HG03460 (cell line): ENCODE measurements around the gene BFAR.
"Not testable (repeated sequence)": the region's sequence is repeated elsewhere in the genome, so short reads cannot be mapped to it uniquely, and the experiment has no call there.

Experiments
- ATAC-seq: cut with Tn5 transposase; IDR thresholded peaks from one replicate; pipeline ENCODE4 v1.9.1; 2021; ENCODE audit not compliant: unreplicated experiment

Gene BFAR, protein sequence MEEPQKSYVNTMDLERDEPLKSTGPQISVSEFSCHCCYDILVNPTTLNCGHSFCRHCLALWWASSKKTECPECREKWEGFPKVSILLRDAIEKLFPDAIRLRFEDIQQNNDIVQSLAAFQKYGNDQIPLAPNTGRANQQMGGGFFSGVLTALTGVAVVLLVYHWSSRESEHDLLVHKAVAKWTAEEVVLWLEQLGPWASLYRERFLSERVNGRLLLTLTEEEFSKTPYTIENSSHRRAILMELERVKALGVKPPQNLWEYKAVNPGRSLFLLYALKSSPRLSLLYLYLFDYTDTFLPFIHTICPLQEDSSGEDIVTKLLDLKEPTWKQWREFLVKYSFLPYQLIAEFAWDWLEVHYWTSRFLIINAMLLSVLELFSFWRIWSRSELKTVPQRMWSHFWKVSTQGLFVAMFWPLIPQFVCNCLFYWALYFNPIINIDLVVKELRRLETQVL

DNA sequence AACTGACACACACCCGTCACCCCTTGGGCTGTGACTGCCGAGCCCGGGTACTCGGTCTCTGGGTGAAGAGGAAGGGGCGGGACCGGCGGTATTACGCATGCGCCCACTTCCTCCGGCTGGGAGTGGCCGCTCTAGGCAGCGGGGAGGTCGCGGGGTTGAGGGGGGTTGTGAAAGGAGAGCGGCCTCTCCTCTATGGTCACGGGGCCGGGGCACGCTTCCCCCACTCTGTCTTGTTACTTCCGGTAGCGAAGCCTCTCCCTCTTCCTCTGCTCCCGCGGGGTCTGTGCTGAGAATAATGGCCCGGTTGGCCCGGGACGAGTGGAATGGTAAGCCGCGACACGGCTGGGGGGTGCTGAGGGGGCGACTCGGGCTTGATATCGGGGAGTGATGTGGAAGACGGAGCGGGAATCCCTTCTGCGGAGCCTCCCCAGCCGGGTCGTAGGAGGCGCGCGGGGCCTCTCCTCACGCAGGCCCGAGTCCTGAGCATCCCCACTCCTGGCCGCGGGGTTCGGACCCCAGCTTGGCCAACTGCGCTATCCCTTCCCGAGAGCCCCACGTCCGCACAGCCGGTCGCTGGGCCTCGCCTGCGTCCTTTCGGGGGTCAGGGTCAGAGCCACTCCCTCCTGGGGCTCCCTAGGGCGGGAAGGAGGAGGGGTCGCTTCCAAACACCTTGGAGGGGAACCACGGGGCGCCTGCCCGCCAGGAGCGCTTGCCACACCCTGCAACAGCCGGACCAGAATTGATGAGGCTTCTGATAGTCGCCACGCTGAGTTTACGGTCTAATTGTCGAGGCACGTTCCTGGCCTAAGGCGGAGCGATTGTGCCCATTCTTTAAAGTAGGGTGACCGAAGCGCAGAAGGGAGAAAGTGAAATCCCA, at the start of gene BFAR:
BFAR (plus strand) TSS at position 259 of the 877 bp plus-strand sequence. CDS start 11,396 bp downstream, outside the sequence.
- peak; percentile 75 for ATAC-seq

DNA sequence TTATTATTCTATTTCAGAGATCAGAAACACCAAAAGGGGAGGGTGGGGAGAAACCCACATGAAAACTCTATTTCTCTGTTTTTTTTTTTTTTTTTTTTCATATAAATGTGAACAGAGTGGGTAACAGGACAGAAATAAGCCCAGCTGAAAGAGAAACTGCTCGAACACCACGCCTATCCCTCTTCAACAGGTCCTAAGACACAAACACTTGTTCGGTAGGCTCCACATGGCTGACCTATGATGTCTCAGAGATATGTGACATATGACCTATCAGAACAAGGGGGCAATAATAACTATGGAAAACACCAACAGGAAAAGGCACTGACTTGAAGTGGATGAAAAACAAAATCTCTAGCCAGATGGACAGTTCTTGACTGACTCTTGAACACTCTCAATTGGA, 47.5 kb upstream of the BFAR start:
- ATAC-seq: no peak

DNA sequence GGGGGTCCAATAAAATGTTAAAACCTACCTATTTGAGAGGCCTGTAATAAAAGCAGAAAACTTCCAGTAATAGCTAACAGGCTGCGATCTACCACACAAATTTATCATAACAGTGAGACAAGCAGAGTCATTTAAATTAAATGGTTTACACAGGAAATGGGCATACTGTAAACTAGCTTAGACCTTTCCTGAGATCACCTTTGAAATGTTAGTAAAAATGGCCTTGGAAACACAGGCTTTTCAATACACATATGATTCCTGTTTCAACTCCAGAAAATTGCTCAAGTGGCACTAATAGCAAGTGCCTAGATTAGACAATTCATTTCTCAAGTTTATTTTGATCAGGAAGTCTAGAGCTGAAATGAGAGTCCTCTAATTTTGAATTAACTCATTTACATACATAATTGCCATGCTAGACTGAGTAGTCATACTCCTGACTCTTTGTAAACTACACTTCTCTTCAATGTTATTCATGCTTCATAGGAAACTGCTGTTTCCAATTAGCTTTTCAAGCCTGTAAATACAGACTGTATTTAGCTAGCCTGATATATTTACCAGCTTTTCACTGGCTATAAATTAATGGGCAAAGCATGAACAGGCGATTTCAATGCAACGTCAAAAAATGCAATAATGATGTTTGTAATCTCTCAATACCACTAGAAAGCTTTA, 46.0 kb upstream of the BFAR start:
- no peak for ATAC-seq

DNA sequence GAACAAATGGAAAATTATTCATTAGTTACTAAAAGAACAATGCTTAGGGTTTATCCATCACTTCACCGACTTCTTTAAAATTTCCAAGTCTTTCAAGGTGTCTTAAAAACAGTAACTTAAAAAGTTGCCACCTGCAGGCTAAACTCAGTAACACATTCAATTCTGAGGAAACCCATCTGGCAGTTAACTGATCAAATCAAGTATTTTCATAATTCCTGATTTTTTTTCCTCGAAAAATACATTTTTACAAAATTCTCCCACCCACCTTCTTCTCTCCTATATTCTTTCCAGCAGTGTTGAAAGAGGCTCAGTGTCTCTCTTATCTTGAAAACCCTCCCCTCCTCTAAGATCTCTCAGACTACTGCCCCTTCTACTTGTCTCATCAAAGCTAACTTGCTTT, 32.6 kb upstream of the BFAR start:
- no peak for ATAC-seq

DNA sequence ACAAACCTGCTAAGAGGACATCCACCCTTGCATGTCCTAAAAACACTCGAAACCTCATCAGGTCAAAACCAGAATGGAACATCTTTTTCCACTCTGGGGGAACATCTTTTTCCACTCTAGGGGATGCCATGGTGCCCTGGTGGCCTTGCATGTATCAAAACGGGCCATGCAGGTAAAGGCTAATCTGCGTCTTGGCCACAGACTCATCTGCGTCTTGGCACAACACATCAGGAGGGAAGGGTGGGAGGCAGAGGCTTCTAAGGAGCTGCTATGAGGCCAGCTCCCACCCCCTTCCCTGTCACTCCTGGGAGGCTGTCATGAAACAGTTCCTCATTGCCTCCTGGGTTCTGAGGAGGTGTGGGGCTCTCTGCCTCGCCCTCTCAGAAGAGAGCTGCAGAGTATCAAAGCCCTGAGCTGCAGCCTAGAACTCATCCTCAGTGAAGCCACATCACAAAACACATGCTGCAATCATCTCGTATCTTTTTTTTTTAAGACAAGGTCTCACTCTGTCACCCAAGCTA, 30.2 kb upstream of the BFAR start:
- ATAC-seq: no peak

DNA sequence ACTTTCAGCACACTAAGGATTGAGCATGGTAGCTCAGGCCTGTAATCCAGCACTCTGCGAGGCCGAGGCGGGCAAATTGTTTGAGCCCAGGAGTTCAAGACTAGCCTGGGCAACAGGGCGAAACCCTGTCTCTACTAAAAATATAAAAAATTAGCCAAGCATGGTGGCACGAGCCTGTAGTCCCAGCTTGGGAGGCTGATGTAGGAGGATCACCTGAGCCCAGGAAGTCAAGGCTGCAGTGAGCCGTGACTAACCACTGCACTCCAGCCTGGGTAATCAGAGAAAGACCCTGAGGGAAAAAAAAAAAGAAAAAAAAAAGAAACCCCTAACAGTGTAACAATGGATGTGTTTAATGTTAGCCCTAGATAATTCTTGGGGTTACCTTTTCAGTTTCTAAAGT, 26.6 kb upstream of the BFAR start:
- ATAC-seq: no peak

DNA sequence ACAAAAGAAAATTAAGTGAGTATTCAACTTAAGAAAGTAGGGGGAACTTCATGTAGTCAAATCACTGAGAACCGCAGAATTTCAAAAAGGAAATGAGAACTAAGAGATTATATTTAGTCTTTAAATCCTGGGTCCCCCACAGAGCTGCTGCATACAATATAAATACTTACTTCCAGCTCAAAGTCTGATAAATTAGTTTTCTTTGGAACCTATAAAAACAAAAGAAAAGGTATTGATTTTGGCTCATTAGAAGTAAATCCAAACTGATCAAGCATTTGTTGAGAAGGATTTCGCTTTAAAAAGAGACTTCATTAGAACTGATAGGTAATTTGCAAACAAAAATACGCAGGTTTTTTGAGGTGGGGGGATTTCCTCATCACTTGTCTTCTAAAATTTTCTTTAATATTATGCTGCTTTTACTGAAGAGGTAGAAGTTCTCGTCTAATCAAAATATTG, 24.6 kb upstream of the BFAR start:
- ATAC-seq: peak; percentile 50

DNA sequence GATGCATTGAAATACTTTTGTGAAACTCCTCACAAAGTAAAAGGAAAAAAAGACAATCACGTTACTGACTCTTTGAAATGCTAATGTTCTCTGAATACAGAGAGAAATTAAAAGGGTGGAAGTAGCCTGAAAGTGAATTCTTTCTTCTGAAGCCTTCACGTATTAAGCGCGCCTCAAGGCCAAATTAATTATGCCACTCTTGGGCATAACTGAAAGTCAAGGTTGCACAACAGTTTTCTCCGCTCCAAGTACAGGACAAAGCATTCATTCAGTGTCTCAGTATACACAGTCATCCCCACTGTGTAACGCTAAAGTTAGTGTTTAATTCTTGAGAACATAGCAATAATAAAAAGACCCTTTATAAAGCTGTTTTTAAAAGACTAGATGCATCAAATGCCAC, 24.1 kb upstream of the BFAR start:
- ATAC-seq: no peak

DNA sequence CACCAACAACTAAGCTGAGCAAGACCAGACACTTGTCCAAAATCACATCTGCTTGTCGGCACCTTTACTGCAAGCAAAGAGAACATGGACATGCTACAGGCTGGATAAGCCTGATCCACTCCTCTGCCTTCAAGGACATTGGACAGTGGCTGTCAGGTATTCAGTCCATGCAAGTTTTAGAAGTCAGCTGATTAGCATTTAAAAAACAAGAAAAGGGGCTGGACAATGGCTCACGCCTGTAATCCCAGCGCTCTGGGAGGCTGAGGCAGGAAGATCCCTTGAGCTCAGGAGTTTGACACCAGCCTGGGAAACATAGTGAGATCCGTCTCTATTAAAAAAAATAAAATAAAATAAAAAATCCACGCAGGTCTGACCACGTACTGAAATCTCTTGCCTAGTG, 23.0 kb upstream of the BFAR start:
- no peak for ATAC-seq

DNA sequence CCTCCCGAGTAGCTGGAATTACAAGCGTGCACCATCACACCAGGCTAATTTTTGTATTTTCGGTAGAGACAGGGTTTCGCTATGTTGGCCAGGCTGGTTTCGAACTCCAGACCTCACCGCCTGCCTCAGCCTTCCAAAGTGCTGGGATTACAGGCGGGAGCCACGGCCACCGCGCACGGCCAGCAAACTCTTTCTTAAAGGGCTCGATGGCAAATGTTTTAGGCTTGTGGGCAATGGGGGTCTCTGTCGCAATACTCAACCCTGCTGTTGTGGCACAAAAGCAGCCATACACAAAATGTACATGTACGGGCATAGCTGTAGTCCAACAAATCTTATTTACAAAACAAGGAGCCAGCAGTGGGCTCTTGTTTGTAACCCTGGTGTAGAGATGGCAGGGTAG, 21.1 kb upstream of the BFAR start:
- ATAC-seq: no peak

DNA sequence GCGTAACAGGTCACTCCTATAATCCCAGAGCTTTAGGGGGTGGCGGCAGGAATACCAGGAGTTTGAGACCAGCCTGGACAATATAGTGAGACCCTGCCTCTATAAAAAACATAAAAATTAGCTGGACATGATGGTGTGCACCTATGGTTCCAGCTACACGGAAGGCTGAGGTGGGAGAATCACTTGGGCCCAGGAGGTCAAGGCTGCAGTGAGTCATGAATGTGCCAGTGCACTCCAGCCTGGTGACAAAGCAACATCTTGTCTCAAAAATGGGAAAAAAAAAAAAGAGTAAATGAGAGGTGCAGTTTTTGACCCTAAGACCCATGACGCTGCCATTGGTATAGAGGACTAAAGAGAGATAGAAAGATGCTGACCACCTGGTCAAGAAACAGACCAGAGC, 18.8 kb upstream of the BFAR start:
- no peak for ATAC-seq

DNA sequence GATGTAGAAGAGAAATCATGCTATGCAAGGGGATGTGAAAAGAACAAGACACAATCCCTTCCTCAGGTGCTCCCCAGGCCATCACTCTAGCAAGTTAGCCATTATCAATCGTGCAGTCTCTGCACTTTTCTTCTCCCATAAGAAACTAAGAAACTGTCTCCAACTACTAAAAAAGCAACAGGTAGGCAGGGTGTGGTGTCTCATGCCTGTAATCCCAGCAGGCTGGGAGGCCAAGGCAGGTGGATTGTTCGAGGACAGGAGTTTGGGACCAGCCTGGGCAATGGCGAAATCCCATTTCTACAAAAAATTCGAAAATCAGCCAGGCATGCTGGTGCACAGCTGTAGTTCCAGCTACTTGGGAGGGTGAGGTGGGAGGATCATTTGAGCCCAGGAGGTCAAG, 16.5 kb upstream of the BFAR start:
- no peak for ATAC-seq

DNA sequence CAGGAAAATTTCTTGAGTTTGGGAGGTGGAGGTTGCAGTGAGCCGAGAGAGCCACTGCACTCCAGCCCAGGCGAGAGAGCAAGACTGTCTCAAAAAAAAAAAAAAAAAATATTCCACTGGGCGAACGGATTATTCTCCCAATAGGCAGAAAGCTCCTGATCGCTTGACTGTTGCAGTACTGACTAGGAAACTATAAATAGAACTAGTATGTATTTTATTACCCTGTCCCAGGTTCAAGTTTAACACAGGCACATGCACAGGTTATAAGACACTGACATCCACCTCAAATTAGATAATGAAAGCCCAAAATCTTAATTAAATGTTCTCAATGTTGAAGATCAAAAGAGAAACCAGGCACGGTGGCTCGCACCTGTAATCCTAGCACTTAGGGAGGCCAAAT, 14.2 kb upstream of the BFAR start:
- no peak for ATAC-seq

DNA sequence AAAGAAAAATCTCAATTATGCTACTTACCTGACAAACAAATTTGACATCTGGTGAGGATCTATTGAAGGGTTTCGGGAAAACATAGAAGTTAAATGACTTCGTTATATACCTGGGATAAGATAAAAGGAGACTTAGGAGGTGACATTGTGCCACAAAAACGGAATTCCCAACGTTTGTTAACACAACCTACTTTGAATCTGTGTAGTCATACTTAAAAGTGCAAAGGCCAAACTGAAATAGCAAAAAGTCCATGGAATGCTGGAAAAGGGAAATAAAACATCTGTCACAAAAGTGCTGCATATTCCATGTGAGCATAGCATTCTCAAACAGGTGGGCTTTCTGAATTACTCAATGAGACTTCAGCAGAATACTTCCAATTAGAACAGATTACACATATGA, 5.7 kb upstream of the BFAR start:
- no peak for ATAC-seq

DNA sequence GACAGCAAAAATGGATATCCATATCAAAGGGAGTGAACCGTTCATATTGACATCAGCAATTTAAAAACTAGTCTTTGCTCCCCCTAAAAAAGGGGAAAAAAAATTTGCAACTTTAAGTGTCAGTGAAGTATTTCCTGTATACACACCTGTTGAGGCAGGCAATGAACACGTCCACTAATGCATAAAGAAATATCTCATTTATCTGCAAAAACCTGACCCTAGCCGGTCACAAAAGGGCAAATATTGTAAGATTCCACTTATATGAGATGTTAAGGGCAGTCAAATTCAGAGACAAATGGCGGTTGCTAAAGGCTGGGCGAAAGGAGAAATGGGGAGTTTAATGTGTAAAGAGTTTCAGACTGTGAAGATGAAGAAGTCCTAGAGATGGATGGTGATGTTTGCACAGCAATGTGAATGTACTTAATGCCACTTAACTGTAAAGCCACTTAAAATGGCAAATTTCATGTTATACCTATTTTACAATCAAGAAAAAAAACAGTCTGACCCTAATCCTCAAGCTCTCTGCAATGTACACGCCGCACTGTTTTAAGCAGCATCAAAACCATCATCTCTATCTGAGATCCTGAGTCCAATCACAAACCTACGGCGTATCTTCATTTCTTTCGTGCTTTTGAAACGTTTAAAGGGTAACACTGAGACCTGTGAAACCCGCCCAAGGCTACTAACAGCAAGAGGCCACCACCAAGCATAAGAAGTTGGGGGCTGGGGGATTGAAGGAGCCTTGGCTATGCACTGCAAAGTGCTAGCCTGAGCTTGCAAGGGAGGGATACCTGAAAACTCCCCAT, 3.7 kb upstream of the BFAR start:
- ATAC-seq: no peak

DNA sequence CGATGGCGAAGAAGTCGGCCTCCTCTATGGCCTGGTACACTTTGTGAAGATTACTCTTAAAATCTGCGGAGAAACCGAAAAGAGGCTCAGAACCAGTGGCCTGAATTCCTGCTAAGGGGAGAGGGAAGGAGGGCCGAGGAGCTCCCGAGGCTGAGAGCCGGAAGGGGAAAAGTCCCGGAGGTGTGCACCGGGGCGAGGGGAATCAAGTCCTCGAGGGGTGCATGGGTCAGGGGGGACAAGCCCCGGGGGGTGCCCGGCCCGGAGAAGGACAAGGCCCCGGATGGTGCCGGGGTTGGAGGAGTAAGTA, 3.2 kb upstream of the BFAR start:
- ATAC-seq: peak; percentile 3

DNA sequence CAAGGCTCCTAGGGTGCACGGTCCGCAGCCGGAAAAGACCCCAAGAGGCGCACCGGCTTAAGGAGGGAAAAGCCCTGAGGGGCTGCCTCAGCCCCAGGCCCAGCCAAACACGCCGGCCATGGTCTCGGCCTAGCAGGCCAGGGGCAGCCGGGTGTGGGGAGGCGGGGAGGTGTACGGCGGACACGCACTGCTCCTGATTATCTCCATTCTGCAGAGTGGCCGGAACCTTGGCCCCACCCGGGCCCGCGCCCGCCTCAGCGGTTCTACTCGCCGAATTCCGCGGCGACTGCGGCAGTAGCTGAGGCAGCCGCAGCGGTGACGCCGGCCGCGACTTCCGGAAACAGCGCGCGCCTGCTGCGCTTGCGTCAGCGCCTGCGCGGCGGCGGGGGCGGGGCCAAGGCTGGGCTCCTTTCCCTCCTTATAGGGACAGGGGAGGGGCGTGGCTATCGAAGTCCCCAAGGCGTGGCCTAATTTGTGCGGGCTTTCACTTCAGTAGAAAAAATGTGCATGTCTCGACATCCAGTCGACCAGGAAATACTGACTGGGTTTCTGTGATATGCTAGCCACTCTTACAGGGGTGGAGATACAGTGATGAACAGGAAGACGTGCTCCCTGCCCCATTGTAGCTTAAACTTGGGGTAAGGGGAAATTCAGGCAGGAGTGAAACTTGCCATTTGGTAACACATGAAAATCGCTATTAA, 2.7 kb upstream of the BFAR start, which contains the start of gene PARN:
PARN (minus strand) TSS at position 342 of the 701 bp plus-strand sequence; CDS start at position 207, 135 bp downstream.
- peak; percentile 45 for ATAC-seq

DNA sequence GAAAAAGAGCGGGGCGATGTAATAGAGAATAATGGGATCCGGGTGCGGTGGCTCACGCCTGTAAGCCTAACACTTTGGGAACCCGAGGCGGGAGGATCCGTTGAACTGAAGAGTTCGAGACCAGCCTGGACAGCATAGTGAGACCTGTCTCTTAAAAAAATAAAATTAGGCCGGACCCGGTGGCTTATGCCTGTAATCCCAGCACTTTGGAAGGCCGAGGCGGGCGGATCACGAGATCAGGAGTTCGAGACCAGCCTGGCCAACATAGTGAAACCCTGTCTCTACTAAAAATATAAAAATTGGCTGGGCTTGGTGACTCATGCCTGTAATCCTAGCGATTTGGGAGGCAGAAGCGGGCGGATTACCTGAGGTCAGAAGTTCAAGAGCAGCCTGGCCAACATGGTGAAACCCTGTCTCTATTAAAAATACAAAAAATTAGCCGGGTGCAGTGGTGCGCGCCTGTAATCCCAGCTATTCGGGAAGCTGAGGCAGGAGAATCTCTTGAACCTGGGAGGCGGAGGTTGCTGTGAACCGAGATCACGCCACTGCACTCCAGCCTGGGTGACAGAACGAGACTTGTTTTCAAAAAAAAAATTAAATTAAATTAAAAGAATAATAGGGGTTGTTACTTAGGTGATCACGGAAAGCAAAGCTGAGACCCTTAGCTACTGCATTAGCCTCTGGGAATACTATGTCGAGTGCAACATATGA, 2.0 kb upstream of the BFAR start:
- ATAC-seq: not testable (repeated sequence)

DNA sequence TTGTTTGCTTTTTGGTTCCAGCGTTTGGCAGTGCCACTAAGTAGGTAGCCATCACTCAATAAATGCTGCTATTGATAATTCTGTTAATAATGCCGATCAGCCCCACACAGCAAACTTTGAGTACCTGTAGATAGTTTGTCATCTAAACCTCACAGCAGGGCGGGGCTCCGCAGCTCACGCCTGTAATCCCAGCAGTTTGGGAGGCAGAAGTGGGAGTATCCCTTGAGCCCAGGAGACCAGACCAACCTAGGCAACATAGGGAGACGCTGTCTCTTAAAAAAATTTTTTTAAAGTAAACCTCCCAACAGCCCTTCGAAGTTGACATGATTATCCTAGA, 1.6 kb downstream of the BFAR start:
- no peak for ATAC-seq
